Neuron (in vitro differentiated cells): ENCODE measurements around the gene CDK15.
A peak's percentile ranks its signal among the peaks of the same experiment; 100 is the strongest.

Experiments used
- H2AFZ ChIP-seq: one replicate; pipeline ENCODE4 v1.6.1; 2013; ENCODE audit warnings: low read depth, mild to moderate bottlenecking, inconsistent platforms, low read length, moderate library complexity
- H3K27me3 ChIP-seq: one replicate; pipeline ENCODE4 v1.6.1; 2013; ENCODE audit warnings: low read length; ENCODE audit not compliant: insufficient read depth
- H3K36me3 ChIP-seq: one replicate; pipeline ENCODE4 v1.6.1; 2013; ENCODE audit warnings: low read length; ENCODE audit not compliant: insufficient read depth
- H3K4me1 ChIP-seq: one replicate; pipeline ENCODE4 v1.6.1; 2013; ENCODE audit warnings: low read length; ENCODE audit not compliant: insufficient read depth
- H3K4me3 ChIP-seq: 2 replicates; pipeline ENCODE4 v1.5.1; 2013; ENCODE audit warnings: mild to moderate bottlenecking, low read length, moderate library complexity
- H3K9me3 ChIP-seq: one replicate; pipeline ENCODE4 v1.6.1; 2013; ENCODE audit warnings: low read length

The CDK15 gene

GRCh38 chr2:201871471-201871870, 65.1 kb downstream of the CDK15 start:
- Histone ChIP-seq H3K27me3 (no peaks in the 10 kb centered on the region), H3K9me3 (peaks cover 2% of the 10 kb centered on the region), H2AFZ (no peak overlapping the region), H3K4me1 (peaks cover 25% of the 10 kb centered on the region), H3K4me3 (no peak overlapping the region), H3K36me3 (no peaks in the 10 kb centered on the region)

GRCh38 chr2:201872591-201872990, 66.3 kb downstream of the CDK15 start:
- peaks cover 2% of the 10 kb centered on the region for H3K9me3 ChIP-seq

GRCh38 chr2:201879996-201880395, 73.7 kb downstream of the CDK15 start:
- Histone ChIP-seq H3K4me1 (peaks cover 19% of the 10 kb centered on the region), H3K4me3 (no peak overlapping the region), H2AFZ (no peak overlapping the region), H3K36me3 (no peaks in the 10 kb centered on the region), H3K27me3 (peaks cover 5% of the 10 kb centered on the region), H3K9me3 (peaks cover 2% of the 10 kb centered on the region)

More at GRCh38 chr2:201872591-201872990, 66.3 kb downstream of the CDK15 start:
- Histone ChIP-seq H3K27me3 (no peaks in the 10 kb centered on the region), H3K36me3 (no peaks in the 10 kb centered on the region), H3K4me3 (no peak overlapping the region), H2AFZ (no peak overlapping the region), H3K4me1 (peaks cover 23% of the 10 kb centered on the region)

GRCh38 chr2:201880579-201880978, 74.2 kb downstream of the CDK15 start:
- no peak overlapping the region for H2AFZ ChIP-seq
- peaks cover 19% of the 10 kb centered on the region for H3K4me1 ChIP-seq
- H3K9me3 ChIP-seq, result peaks cover 2% of the 10 kb centered on the region
- no peak overlapping the region for H3K4me3 ChIP-seq
- H3K36me3 ChIP-seq, result no peaks in the 10 kb centered on the region
- peaks cover 5% of the 10 kb centered on the region for H3K27me3 ChIP-seq

- H3K36me3 ChIP-seq, result no peaks in the 10 kb centered on the region
- H3K27me3 ChIP-seq, result peaks cover 5% of the 10 kb centered on the region
- H3K4me3 ChIP-seq, result no peak overlapping the region
- peaks cover 2% of the 10 kb centered on the region for H3K9me3 ChIP-seq
- H3K4me1 ChIP-seq, result peaks cover 19% of the 10 kb centered on the region
- H2AFZ ChIP-seq, result no peak overlapping the region
These were observed 74.8 kb downstream of the CDK15 start for GRCh38 chr2:201880993-201881611.

- Histone ChIP-seq H3K36me3 (no peaks in the 10 kb centered on the region), H3K9me3 (no peaks in the 10 kb centered on the region), H3K27me3 (peaks cover 5% of the 10 kb centered on the region), H3K4me3 (no peak overlapping the region), H2AFZ (no peak overlapping the region), H3K4me1 (peaks cover 19% of the 10 kb centered on the region)
These were observed 75.4 kb downstream of the CDK15 start for GRCh38 chr2:201881741-201882140.

- peaks cover 19% of the 10 kb centered on the region for H3K4me1 ChIP-seq
- no peaks in the 10 kb centered on the region for H3K9me3 ChIP-seq
- no peaks in the 10 kb centered on the region for H3K36me3 ChIP-seq
- H2AFZ ChIP-seq, result no peak overlapping the region
- peak overlapping the region; percentile 9 for H3K4me3 ChIP-seq
- peaks cover 5% of the 10 kb centered on the region for H3K27me3 ChIP-seq
These were observed 76.2 kb downstream of the CDK15 start for GRCh38 chr2:201882353-201883090.

- no peaks in the 10 kb centered on the region for H3K36me3 ChIP-seq
- no peaks in the 10 kb centered on the region for H3K9me3 ChIP-seq
- H2AFZ ChIP-seq, result no peak overlapping the region
- peaks cover 31% of the 10 kb centered on the region for H3K4me1 ChIP-seq
- H3K27me3 ChIP-seq, result peaks cover 5% of the 10 kb centered on the region
- no peak overlapping the region for H3K4me3 ChIP-seq
These were observed 77.5 kb downstream of the CDK15 start for GRCh38 chr2:201883606-201884369.

- Histone ChIP-seq H3K4me1 (peaks cover 37% of the 10 kb centered on the region), H3K36me3 (no peaks in the 10 kb centered on the region), H3K9me3 (no peaks in the 10 kb centered on the region), H3K27me3 (no peaks in the 10 kb centered on the region), H3K4me3 (no peak overlapping the region), H2AFZ (no peak overlapping the region)
These were observed 80.2 kb downstream of the CDK15 start for GRCh38 chr2:201886504-201886903.

GRCh38 chr2:201887773-201888425, 81.6 kb downstream of the CDK15 start:
- H3K4me3 ChIP-seq, result peak overlapping the region; percentile 35
- peaks cover 25% of the 10 kb centered on the region for H3K4me1 ChIP-seq
- H3K27me3 ChIP-seq, result no peaks in the 10 kb centered on the region
- H3K9me3 ChIP-seq, result no peaks in the 10 kb centered on the region
- H2AFZ ChIP-seq, result peak overlapping the region; percentile 68
- no peaks in the 10 kb centered on the region for H3K36me3 ChIP-seq

GRCh38 chr2:201888426-201888800, 82.1 kb downstream of the CDK15 start:
- peaks cover 20% of the 10 kb centered on the region for H3K4me1 ChIP-seq
- peak overlapping the region; percentile 68 for H2AFZ ChIP-seq
- H3K27me3 ChIP-seq, result no peaks in the 10 kb centered on the region
- H3K36me3 ChIP-seq, result no peaks in the 10 kb centered on the region
- no peaks in the 10 kb centered on the region for H3K9me3 ChIP-seq
- peak overlapping the region; percentile 35 for H3K4me3 ChIP-seq

- Histone ChIP-seq H3K4me1 (peaks cover 18% of the 10 kb centered on the region), H3K36me3 (no peaks in the 10 kb centered on the region), H3K4me3 (no peak overlapping the region), H3K9me3 (no peaks in the 10 kb centered on the region), H3K27me3 (no peaks in the 10 kb centered on the region), H2AFZ (no peak overlapping the region)
These were observed 84.1 kb downstream of the CDK15 start for GRCh38 chr2:201890453-201890852.

- Histone ChIP-seq H3K27me3 (no peaks in the 10 kb centered on the region), H3K4me3 (no peak overlapping the region), H2AFZ (no peak overlapping the region), H3K36me3 (no peaks in the 10 kb centered on the region), H3K4me1 (peaks cover 18% of the 10 kb centered on the region), H3K9me3 (no peaks in the 10 kb centered on the region)
These were observed 85.3 kb downstream of the CDK15 start for GRCh38 chr2:201891676-201892075.
